ENCODE data around the gene HEATR5A.

The HEATR5A gene

GRCh38 chr14:31421200-31421599 lies 850 bp upstream of the HEATR5A start:
- DNase-seq (ENCODE audit: low read depth in 1 of 2, low spot score in 1 of 2): no peak
- Histone ChIP-seq H3K4me3 (replicated peaks; ENCODE audit: insufficient read depth, low read length) (peak overlapping the region; percentile 86), H3K27ac (replicated peaks) (peak overlapping the region; percentile 88), H3K27me3 (ENCODE audit: insufficient read depth, poor library complexity, severe bottlenecking) (no peaks in the 10 kb centered on the region)
- TF ChIP-seq SPI1 (IDR thresholded peaks at IDR 0.05; ENCODE audit: borderline replicate concordance, low read depth): no peak

GRCh38 chr14:31419967-31420318 lies 407 bp downstream of the HEATR5A start:
- Histone ChIP-seq H3K27ac (replicated peaks) (peak overlapping the region; percentile 88), H3K27me3 (ENCODE audit: insufficient read depth, poor library complexity, severe bottlenecking) (no peaks in the 10 kb centered on the region), H3K4me3 (replicated peaks; ENCODE audit: insufficient read depth, low read length) (peak overlapping the region; percentile 86)
- TF ChIP-seq REST (IDR thresholded peaks at IDR 0.05; ENCODE audit: insufficient replicate concordance, low read depth) (no peak), SPI1 (IDR thresholded peaks at IDR 0.05; ENCODE audit: borderline replicate concordance, low read depth) (no peak), POLR2AphosphoS5 (IDR thresholded peaks at IDR 0.05; ENCODE audit: low read depth) (no peak), CTCF (IDR thresholded peaks at IDR 0.05; ENCODE audit: insufficient read depth, low read length) (no peak), GABPA (IDR thresholded peaks at IDR 0.05; ENCODE audit: low read depth) (no peak)
- no peak for DNase-seq (ENCODE audit: low read depth in 1 of 2, low spot score in 1 of 2)

GRCh38 chr14:31419179-31419966 lies 977 bp downstream of the HEATR5A start:
- TF ChIP-seq POLR2AphosphoS5 (IDR thresholded peaks at IDR 0.05; ENCODE audit: low read depth) (no peak), SPI1 (IDR thresholded peaks at IDR 0.05; ENCODE audit: borderline replicate concordance, low read depth) (peak; percentile 16; the same call in 1 of the 2 replicates)
- Histone ChIP-seq H3K4me3 (replicated peaks; ENCODE audit: insufficient read depth, low read length) (peak overlapping the region; percentile 86), H3K27ac (replicated peaks) (peak overlapping the region; percentile 88), H3K27me3 (ENCODE audit: insufficient read depth, poor library complexity, severe bottlenecking) (no peaks in the 10 kb centered on the region)
- no peak for DNase-seq (ENCODE audit: low read depth in 1 of 2, low spot score in 1 of 2)

GRCh38 chr14:31418440-31418839 lies 1.9 kb downstream of the HEATR5A start:
- Histone ChIP-seq H3K27me3 (ENCODE audit: insufficient read depth, poor library complexity, severe bottlenecking) (no peaks in the 10 kb centered on the region), H3K4me3 (replicated peaks; ENCODE audit: insufficient read depth, low read length) (no peak overlapping the region), H3K27ac (replicated peaks) (no peak overlapping the region)
- DNase-seq (ENCODE audit: low read depth in 1 of 2, low spot score in 1 of 2): no peak
- TF ChIP-seq SPI1 (IDR thresholded peaks at IDR 0.05; ENCODE audit: borderline replicate concordance, low read depth): peak; percentile 83
- TF ChIP-seq POLR2AphosphoS5 (IDR thresholded peaks at IDR 0.05; ENCODE audit: low read depth): no peak
- TF ChIP-seq CTCF (IDR thresholded peaks at IDR 0.05; ENCODE audit: insufficient read depth, low read length): no peak

- 0 out of 2 replicates have a peak overlapping the region, but pooled peaks have one; percentile 8 for H3K27ac ChIP-seq (replicated peaks)
- TF ChIP-seq POLR2AphosphoS5 (IDR thresholded peaks at IDR 0.05; ENCODE audit: low read depth) (no peak), CTCF (IDR thresholded peaks at IDR 0.05; ENCODE audit: insufficient read depth, low read length) (no peak)
Measured at GRCh38 chr14:31414190-31414833, 6.0 kb downstream of the HEATR5A start.

More at GRCh38 chr14:31414190-31414833, 6.0 kb downstream of the HEATR5A start:
- Histone ChIP-seq H3K27me3 (ENCODE audit: insufficient read depth, poor library complexity, severe bottlenecking) (no peaks in the 10 kb centered on the region), H3K4me3 (replicated peaks; ENCODE audit: insufficient read depth, low read length) (no peak overlapping the region)
- no peak for DNase-seq (ENCODE audit: low read depth in 1 of 2, low spot score in 1 of 2)
